Activated effector memory CD4-positive, alpha-beta T cell treated with Interleukin-2 at 50 U/mL for 16 hours (primary cell): ENCODE results near the gene SNPH.
"Not testable (repeated sequence)": the region's sequence is repeated elsewhere in the genome, so short reads cannot be mapped to it uniquely, and the experiment has no call there.

Experiments used
- DNase-seq: peaks from one replicate; pipeline ENCODE4 v3.0.0-alpha.2; 2020

SNPH gene, protein sequence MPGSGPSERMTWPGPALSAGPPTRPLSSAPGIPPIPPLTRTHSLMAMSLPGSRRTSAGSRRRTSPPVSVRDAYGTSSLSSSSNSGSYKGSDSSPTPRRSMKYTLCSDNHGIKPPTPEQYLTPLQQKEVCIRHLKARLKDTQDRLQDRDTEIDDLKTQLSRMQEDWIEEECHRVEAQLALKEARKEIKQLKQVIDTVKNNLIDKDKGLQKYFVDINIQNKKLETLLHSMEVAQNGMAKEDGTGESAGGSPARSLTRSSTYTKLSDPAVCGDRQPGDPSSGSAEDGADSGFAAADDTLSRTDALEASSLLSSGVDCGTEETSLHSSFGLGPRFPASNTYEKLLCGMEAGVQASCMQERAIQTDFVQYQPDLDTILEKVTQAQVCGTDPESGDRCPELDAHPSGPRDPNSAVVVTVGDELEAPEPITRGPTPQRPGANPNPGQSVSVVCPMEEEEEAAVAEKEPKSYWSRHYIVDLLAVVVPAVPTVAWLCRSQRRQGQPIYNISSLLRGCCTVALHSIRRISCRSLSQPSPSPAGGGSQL

DNA sequence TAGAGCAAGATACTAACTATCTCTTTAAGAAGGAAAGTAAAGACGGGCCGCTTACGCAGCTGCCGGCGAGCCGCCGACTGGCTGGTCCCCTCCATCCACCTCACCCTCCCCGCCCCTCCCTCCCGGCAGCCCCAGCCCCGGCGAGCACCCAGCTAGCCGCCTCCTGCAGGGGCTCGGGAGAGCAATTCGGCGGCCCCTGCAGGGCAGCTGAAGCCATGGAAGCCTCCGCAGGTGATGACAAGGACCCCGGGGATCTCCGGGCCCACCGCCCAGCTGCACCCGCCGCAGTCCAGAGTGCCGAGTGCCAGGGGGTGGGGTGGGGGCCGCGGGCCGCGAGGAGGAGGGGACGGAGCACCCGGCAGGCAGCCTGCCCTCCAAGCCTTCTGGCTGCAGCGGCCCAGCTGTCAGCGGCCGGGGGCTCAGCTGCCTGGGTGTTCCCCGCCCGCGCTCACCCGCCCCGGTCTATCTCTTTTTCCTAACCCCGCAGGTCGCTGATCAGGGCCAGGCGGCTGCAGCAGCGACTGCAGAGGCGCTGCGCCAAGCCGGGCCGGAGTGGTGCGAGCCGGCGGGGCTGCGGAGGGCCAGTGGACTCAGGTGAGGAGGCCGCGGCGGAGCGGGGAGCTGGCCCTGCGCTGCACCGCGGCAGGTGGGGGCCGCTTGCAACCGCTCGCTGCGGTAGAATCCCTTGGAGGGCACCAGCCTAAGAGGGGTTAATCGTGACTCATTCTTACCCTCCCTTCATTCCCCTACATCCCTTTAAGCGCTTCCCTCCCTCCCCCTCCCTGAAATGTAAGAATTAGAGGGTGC lies at the start of gene SNPH:
Gene SNPH, plus strand, starts transcription at position 128 of the 807 bp plus-strand sequence. CDS start 29,946 bp downstream, outside the sequence.
- DNase-seq: peak; percentile 64

DNA sequence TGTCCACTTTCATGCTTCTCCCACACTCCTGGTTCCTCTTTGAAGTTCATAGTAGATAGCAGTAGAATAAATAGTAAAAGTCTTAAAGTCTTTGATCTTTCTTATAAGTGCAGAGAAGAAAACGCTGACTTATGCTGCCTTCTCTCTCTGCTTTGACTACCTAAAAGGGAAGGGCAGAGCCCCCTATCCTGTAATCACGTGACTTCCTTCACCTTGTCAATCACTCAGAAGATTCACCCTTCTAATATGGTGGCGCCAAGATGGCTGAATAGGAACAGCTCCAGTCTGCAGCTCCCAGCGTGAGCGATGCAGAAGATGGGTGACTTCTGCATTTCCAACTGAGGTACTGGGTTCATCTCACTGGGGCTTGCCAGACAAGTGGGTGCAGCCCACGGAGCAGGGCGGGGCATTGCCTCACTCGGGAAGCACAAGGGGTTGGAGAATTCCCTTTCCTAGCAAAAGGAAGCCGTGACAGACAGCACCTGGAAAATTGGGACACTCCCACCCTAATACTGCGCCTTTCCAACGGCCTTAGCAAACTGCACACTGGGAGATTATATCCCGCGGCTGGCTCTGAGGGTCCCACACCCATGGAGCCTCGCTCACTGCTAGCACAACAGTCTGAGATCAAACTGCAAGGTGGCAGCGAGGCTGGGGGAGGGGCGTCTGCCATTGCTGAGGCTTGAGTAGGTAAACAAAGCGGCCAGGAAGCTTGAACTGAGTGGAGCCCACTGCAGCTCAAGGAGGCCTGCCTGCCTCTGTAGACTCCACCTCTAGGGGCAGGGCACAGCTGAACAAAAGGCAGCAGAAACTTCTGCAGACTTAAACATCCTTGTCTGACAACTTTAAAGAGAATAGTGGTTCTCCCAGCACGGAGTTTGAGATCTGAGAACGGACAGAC lies 49.3 kb upstream of the SNPH start:
- DNase-seq: not testable (repeated sequence)

DNA sequence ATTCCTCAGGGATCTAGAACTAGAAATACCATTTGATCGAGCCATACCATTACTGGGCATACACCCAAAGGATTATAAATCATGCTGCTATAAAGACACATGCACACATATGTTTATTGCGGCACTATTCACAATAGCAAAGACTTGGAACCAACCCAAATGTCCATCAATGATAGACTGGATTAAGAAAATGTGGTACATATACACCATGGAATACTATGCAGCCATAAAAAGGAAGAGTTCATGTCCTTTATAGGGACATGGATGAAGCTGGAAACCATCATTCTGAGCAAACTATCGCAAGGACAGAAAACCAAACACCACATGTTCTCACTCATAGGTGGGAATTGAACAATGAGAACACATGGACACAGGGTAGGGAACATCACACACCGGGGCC lies 43.3 kb upstream of the SNPH start:
- DNase-seq: not testable (repeated sequence)

DNA sequence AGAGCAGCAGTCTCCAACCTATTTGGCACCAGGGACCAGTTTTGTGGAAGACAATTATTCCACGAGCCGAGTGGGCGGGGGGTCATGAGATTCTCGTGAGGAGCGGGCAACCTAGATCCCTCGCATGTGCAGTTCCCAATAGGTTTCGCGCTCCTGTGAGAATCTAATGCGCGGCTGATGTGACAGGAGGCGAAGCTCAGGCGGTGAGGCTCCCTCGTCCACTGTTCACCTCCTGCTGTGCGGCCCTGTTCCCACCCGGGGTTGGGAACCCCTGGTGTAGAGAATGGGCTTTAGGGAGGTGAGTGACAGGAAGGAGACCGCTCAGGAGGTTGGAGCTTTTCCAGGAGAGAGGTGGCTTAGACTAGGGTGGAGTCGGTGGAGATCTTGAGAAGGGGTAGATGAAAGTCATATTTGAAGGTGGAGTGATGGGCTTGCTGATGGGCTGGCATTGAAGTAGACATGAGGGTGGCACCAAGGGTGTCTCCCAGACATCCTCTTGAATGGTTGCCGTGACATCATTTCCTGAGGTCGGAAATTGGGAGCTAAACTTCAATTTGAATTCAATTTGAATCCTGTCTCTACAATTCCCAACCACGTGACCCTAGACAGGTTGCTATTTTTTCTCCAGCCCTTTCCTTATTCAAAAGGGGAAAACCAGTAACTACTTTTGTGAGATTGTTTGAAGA lies 41.7 kb upstream of the SNPH start:
- no peak for DNase-seq

DNA sequence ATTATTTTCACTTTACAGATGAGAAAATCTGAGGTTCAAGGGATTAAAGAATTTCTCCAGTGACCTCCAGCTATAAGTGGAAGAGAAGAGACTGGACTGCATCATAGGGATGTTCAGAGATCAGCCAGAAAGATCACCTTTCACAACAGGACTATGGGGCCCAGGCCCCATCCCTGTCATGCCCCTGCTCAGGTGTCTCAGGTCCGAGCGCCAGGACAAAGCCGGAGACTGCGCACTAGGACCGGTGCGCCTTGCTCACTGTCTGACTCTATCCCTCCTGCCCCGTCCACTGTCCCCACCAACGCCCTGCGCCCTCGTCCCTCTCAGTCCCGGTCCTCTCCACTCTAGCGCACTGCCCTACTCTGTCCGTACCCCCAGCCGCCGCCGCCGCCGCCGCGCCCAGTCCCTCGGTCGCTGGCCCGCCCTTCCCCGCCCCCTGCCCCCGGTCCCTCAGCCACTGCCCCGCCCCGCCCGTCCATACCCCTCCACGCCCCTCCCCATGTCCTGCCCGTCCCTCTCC lies 40.8 kb upstream of the SNPH start:
- no peak for DNase-seq

DNA sequence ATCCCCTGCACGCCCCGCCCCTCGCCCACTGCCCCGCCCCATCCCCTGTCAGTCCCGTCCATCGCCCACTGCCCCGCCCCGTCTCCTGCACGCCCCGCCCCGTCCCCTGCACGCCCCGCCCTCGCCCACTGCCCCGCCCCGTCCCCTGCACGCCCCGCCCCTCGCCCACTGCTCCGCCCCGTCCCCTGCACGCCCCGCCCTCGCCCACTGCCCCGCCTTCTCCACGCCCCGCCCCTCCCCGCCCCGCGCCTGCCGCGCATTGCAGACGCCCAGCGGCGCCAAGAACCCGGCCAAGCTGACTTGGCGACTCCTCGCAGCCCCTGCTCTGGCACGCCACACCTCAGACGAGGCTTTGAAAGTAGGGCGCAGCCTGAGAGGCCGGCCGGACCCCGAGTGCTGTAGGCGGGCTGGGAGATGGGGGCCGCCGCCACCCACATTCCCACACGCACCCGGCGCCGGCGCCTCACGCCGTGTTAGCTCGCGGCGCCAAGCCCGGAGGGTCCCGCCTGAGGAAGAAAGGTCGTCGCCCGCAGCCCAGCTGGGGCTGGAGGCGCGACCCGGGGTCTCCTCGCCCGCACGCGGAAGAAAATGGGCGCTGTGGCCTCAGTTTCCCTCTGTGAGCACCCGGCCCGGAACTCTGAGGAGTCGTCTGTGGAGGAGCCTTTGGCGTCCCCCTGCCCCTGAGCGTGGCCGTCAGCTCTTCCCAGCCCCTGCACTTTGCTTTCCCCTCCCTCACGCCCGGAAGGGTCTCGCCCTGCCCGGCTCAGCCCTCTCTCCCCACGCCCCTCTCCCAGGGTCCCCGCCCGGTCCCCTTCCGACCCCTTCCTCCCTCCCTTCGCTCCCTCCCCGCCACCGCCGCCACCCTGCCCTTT lies 40.1 kb upstream of the SNPH start, which contains the start of gene RAD21L1:
Gene RAD21L1, plus strand, starts transcription at position 262 of the 872 bp plus-strand sequence. CDS start 2,410 bp downstream, outside the sequence.
- peak; percentile 59 for DNase-seq

DNA sequence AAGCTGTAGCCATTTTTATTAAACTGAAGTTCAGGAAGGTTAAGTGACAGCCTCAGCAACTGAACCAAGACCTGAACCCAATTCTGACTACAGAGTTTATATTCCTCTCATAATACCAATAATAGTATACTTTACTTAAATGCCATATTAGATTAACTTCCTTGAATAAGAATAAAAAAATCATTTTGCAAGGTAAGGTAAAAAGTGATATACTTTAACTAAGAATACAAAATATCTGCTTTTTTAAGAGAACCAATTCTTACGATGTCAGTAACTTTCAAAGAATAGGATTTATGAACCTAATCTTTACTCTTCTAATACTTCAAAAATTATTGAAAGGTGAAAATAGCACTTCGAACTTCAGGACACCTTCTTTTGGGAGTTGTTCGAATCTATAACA lies 36.6 kb upstream of the SNPH start:
- DNase-seq: no peak

DNA sequence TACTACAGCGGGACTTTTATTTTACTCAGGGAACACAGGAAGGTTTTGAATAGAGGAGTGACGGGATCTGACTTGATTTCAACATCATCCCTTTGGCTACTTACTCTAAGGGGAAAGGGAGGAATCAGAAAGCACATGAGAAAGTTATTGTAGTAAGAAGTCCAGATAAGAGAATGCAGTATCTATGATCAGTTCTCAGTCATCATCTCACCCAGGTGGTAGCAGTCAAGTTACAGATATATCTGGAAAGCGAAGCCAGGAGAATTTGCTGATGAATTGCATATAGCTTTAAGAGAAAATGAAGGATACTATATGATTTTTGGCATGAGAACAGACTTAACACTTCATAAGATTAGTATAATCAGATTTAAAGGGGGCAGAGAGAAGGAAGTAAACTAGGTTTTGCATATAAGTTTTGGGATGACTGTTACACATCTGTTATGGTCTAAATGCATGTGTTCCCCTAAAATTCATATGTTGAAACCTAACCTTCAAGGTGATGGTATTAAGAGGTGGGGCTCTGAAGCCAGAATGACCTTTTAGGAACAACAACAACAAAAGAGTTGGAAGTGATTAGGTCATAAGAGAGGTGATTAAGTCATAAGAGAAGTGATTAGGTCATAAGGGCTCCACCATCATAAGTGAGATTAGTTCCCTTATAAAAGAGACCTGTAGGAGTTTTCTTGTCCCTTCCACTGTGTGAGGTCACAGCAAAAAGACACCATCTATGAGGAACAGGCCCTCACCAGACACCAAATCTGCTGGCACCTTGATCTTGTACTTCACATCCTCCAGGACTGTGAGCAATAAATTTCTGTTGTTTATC lies 33.6 kb upstream of the SNPH start:
- no peak for DNase-seq

DNA sequence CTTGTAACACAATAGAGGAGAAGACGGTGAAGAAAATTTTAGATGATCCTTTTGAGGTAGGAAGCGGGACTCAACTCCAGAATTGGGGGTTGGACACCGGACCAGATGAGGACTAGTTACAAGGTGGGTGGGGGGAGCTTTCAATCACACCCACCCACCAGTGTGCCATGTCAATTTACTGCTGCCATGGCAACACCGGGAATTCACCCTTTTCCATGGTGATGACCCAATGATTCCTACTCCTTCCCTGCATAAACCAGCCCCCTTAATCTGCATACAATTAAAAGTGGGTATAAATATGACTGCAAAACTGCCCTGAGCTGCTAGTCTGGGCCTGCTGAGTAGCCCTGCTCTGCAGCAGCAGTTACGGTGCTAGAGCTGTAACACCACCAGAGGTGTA lies 25.5 kb upstream of the SNPH start:
- DNase-seq: no peak

DNA sequence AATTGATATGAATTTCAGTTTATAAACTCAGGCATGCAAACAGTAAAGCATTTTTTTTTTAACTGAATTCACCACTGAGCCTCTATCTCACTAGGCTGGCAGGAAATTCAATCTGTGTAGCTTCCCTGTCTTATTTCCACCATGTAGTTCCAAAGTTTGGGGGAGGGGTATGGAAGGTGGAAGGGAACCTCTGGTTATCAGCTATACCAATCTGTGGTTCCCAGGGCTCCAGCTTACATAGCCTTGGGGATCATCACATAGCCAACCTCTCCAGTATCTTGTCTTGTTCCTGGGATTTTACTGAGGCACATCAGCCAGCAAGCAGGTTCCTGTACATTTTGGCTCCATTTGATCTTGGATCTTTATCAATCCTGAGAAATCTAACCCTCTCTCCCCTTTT lies 24.6 kb upstream of the SNPH start:
- DNase-seq: no peak

DNA sequence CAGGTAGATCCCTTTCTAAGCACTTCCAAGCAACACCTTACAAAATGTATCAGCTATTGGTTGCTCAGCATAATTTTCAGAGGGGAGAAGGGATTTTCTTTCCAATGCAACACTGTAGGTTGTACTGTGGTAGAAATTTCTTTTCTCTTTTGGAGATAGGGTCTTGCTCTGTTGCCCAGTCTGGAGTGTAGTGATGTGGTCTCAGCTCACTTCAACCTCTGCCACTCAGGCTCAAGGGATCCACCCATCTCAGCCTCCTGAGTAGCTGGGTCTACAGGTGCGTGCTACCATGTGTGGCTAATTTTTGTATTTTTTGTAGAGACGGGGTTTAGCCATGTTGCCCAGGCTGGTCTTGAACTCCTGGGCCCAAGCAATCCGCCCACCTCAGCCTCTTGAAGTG lies 24.0 kb upstream of the SNPH start:
- no peak for DNase-seq

DNA sequence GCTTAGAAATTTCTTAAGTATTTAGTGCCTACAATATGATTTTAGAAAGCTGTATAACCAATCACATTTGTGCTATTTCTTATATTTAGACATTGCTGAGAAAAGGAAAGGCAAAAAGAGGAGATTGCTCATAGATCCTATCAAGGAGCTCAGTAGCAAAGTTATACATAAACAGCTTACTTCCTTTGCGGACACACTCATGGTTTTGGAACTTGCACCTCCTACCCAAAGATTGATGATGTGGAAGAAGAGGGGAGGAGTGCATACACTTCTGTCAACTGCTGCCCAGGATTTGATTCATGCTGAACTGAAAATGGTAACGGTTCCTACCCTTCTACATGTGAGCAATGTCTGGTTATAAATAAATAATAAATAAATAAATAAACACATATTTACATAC lies 23.6 kb upstream of the SNPH start:
- DNase-seq: no peak

DNA sequence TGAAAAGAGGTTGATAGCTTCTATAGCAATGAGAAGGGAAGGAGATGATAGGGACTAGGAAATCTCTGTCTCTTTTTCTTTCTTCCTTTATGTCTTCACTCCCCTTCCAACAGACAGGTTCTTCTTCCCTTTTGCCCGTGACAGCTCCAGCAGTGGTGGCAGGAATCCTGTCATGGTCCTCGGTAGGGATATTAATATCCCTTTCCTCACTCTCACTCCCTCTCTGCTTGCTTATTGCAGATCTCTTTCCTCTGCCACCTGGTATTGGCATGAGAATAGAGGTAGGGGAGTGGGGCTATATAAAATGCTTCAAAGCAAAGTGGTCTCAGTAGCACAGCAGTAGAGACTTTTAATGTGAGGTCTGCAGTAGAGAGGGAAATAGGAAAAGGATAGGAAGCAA lies 20.5 kb upstream of the SNPH start:
- no peak for DNase-seq

DNA sequence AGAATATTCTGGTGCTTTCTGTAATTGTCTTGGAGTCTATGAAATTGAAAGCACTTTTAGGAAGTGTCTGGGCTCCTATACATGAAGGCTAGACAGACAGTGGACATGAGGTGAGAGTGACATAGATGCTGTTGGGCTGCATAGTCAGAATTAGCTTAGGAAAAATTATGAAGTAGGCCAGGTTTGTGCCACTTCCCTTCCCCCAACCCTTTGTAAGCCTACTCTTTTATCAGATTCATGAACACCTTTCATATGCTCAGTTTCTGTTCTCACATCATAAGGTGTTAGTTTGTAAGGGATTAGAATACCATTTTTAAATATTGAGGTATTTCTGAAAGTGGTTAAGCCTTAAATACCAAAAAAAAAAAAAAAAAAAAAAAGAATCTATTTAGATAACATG lies 18.4 kb upstream of the SNPH start:
- DNase-seq: no peak

DNA sequence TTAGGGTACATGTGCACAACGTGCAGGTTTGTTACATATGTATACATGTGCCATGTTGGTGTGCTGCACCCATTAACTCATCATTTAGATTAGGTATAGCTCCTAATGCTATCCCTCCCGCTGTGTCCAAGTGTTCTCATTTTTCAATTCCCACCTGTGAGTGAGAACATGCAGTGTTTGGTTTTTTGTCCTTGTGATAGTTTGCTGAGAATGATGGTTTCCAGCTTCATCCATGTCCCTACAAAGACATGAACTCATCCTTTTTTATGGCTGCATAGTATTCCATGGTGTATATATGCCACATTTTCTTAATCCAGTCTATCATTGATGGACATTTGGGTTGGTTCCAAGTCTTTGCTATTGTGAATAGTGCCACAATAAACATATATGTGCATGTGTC lies 15.8 kb upstream of the SNPH start:
- DNase-seq: not testable (repeated sequence)

DNA sequence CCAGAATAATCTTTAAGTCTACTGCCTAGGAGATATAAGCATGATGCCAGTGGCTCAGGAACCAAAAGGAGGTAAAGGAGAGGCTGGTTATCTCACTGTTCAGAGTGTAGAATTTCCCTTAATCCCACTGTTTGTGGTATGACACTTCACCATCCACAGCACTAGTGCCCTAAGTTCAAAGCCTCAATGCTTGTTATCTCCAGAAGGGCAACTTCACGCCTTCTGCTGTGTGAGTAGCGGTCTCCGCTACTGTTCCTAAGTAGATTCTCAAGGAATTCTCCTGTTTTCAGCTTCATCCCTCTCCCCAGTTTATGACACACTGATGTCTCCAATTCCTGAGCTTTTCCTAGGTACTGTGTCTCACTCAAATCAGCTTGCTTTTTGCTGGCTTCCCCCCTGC lies 13.7 kb upstream of the SNPH start:
- DNase-seq: no peak

DNA sequence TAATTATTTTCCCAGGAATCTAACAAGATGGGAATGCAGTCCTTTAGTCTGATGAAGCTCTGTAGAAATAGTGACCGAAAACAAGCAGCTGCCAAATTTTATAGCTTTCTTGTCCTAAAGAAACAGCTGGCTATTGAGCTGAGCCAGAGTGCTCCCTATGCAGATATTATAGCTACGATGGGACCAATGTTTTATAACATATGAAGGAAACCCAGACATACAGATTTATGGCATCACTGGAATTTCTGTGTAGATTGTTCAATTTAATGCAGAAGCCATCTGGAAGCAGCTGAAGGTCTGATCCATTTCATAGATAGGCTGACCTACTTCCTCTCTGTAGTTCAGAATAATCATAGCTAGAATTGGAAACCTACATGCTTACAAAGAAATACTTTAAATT lies 11.8 kb upstream of the SNPH start:
- DNase-seq: no peak

DNA sequence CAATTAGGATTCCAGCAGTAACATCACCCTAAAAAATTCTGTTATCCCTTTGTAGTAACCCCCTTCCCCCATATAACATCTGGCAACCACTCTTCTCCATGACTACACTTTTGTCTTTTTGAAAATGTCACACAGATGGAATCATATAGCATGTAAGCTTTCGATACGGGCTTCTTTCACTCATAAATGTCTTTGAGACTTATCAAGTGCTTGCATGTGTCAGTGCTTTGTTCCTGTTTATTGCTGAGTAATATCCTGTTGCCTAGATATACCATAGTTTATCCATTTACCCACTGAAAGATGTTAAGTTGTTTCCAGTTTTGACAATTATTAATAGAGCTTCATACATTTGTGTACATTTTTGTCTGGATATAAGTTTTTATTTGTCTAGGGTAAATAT lies 10.4 kb upstream of the SNPH start:
- DNase-seq: no peak

DNA sequence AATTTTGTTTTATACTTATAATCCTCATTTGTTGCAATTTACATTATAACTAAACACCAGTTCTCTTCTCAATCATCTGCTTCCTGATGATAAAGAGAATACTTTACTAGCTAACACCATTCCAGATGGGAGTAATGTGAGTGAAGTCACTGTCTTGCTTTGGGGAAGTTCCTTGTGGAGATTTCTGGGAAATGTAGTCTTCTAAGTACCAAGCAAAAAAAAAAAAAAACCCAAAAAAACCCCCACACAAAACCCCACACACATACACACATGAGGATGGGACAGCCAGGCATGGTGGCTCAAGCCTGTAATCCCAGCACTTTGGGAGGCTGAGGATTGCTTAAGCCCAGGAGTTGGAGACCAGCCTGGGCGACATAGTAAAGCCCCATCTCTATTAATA lies 2.2 kb upstream of the SNPH start:
- DNase-seq: no peak

DNA sequence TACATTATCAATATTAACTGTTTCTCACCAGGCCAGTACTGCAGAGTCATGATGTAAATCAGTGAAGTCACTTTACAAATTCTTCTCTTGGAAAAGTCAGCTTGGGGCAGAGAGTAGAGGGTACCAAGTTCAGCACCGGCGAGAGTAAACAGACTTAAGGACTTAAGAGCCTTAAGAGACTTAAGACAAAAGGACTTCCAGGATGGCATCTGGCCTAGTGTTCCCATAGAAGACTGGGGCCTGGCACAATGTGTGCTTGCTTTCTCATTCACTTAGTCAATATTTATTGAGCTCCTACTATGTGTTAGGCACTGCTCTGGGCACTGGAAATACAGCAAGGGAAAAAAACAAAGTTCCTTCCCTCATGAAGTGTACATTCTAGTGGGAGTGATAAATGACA lies 1.4 kb upstream of the SNPH start:
- DNase-seq: no peak
